ENCODE results near the gene TRIM33.
"Not testable (repeated sequence)": the region's sequence is repeated elsewhere in the genome, so short reads cannot be mapped to it uniquely, and the experiment has no call there.

TRIM33 gene

DNA sequence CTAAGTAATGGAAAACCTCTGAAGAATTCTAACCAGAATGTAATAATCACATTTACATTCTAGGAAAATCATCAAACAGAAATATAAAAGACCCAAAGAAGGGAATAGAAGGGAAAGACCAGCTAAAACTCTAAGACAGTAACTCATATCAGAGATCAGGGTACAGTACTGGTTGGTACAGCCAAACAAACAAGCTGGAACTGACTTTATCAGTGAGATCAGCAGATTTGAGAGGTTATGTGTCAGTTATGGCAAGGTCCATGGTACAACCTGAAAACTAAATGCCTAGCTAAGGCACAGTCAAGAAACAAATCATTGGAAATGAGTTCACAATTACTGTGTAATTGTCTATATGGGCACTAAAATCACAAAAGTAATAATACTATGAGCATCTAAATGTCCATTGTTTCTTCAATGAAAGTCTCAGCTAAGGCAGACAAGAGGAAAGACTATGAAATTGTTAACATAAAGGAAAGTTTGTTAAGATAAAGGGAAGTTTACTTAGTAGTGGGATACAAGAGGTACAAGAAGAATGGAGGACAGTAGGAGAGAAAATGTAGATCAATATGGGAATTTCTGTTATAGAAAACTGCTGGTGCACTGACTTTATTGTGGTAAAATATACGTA, 75.8 kb downstream of the TRIM33 start:
- Histone ChIP-seq H3K36me3 (ENCODE audit: control insufficient read depth in 2 of 2, insufficient read depth in 2 of 2, low read length in 2 of 2) (peaks cover 3 to 4% of the 10 kb centered on the region in 2 donors), H3K4me3 (ENCODE audit: low read length in 2 of 2) (no peak overlapping the region), H3K27me3 (ENCODE audit: control insufficient read depth in 2 of 2, insufficient read depth in 2 of 2, low read length in 2 of 2) (no peaks in the 10 kb centered on the region), H3K4me1 (ENCODE audit: control insufficient read depth in 2 of 2, insufficient read depth in 2 of 2, low read length in 2 of 2) (no peaks in the 10 kb centered on the region), H3K27ac (ENCODE audit: low read depth in 2 of 2, low read length in 2 of 2) (no peak overlapping the region), H3K9ac (ENCODE audit: low read depth in 1 of 2, low read length in 2 of 2) (no peak overlapping the region), H3K9me3 (ENCODE audit: control insufficient read depth in 2 of 2, low read length in 2 of 2) (no peaks in the 10 kb centered on the region)

GRCh38 chr1:114431026-114431425, 80.0 kb downstream of the TRIM33 start:
- Histone ChIP-seq H3K27me3 (ENCODE audit: control insufficient read depth in 2 of 2, insufficient read depth in 2 of 2, low read length in 2 of 2) (no peaks in the 10 kb centered on the region), H3K4me3 (ENCODE audit: low read length in 2 of 2) (no peak overlapping the region), H3K9ac (ENCODE audit: low read depth in 1 of 2, low read length in 2 of 2) (no peak overlapping the region), H3K4me1 (ENCODE audit: control insufficient read depth in 2 of 2, insufficient read depth in 2 of 2, low read length in 2 of 2) (no peaks in the 10 kb centered on the region), H3K36me3 (ENCODE audit: control insufficient read depth in 2 of 2, insufficient read depth in 2 of 2, low read length in 2 of 2) (peaks cover 8 to 20% of the 10 kb centered on the region in 2 donors), H3K27ac (ENCODE audit: low read depth in 2 of 2, low read length in 2 of 2) (no peak overlapping the region), H3K9me3 (ENCODE audit: control insufficient read depth in 2 of 2, low read length in 2 of 2) (no peaks in the 10 kb centered on the region)

DNA sequence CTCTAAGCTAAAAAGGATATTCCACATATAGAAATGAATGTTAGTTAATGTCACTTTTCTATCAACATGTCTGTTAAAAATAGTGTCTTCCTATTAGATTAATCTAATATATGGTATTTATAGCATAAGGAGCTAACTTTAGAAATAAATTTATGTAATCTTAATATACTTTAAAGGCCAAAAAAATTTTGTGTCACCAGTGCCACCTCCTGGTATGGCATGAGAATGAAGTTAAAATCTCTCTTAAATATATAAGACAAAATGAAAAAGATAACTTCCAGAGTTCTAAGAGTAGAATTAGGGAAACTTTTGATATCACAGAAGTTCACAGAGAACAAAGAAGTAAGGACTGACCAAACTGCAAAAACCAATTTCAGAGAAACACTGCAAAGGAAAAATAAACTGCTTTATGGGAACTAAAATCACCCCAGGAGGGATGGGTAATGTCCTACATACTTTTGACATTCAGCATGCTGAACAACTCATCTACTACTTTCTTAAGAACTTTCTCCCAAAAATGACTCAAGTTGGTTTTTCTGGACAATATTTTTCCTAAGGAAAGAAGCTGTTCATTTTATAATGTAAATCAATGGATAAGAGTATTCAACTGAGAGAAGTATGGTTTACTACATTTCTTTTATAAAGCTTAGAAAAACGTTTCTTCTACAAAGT, 82.8 kb downstream of the TRIM33 start:
- Histone ChIP-seq H3K36me3 (ENCODE audit: control insufficient read depth in 2 of 2, insufficient read depth in 2 of 2, low read length in 2 of 2) (peaks cover 25 to 38% of the 10 kb centered on the region in 2 donors), H3K27ac (ENCODE audit: low read depth in 2 of 2, low read length in 2 of 2) (no peak overlapping the region), H3K9me3 (ENCODE audit: control insufficient read depth in 2 of 2, low read length in 2 of 2) (no peaks in the 10 kb centered on the region), H3K4me1 (ENCODE audit: control insufficient read depth in 2 of 2, insufficient read depth in 2 of 2, low read length in 2 of 2) (no peaks in the 10 kb centered on the region), H3K27me3 (ENCODE audit: control insufficient read depth in 2 of 2, insufficient read depth in 2 of 2, low read length in 2 of 2) (no peaks in the 10 kb centered on the region), H3K9ac (ENCODE audit: low read depth in 1 of 2, low read length in 2 of 2) (no peak overlapping the region), H3K4me3 (ENCODE audit: low read length in 2 of 2) (no peak overlapping the region)

DNA sequence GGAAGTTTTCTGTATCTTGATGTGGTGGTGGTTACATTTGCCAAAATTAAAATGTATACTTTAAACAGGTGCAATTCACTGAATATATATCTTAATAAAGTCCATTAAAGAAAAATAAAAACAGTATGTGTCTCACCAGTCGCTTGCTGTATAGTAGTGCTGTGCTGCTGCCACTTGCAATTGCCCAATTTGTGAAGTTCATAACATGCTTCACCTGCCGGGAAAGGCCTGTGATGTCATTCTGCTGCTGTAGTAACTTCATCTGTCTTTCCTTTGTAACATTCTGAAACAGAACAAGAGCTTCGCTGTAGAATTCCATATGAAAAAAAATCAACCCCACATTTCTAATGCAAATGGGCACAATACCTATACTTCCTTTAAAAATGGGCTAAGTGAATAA, 83.4 kb downstream of the TRIM33 start:
- no peaks in the 10 kb centered on the region for H3K27me3 ChIP-seq (ENCODE audit: control insufficient read depth in 2 of 2, insufficient read depth in 2 of 2, low read length in 2 of 2)
- H3K36me3 ChIP-seq (ENCODE audit: control insufficient read depth in 2 of 2, insufficient read depth in 2 of 2, low read length in 2 of 2) = peaks cover 25 to 35% of the 10 kb centered on the region in 2 donors

DNA sequence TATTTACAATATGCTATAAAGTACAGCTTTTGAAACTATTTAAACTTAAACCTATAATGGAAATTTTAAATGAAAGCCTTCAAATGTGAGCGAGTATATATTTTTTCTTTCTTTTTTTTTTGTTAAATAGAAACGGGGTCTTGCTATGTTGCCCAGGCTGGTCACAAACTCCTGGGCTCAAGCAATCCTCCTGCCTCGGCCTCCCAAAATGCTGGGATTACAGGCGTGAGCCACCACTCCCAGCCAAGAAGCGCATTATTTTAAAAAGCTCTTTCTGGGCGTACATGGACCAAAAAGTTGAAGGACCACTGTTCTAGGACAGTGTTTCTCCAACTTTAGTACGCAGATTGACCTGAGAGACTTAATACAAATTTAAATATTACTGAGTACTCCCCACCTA, 87.5 kb downstream of the TRIM33 start:
- H3K27me3 ChIP-seq (ENCODE audit: control insufficient read depth in 2 of 2, insufficient read depth in 2 of 2, low read length in 2 of 2) = no peaks in the 10 kb centered on the region
- H3K4me1 ChIP-seq (ENCODE audit: control insufficient read depth in 2 of 2, insufficient read depth in 2 of 2, low read length in 2 of 2) = no peaks in the 10 kb centered on the region
- no peak overlapping the region for H3K9ac ChIP-seq (ENCODE audit: low read depth in 1 of 2, low read length in 2 of 2)
- H3K27ac ChIP-seq (ENCODE audit: low read depth in 2 of 2, low read length in 2 of 2) = no peak overlapping the region
- H3K9me3 ChIP-seq (ENCODE audit: control insufficient read depth in 2 of 2, low read length in 2 of 2) = no peaks in the 10 kb centered on the region
- H3K4me3 ChIP-seq (ENCODE audit: low read length in 2 of 2) = no peak overlapping the region
- H3K36me3 ChIP-seq (ENCODE audit: control insufficient read depth in 2 of 2, insufficient read depth in 2 of 2, low read length in 2 of 2) = peaks cover 60 to 62% of the 10 kb centered on the region in 2 donors

More for the DNA sequence above, 83.4 kb downstream of the TRIM33 start:
- Histone ChIP-seq H3K9ac (ENCODE audit: low read depth in 1 of 2, low read length in 2 of 2) (no peak overlapping the region), H3K4me1 (ENCODE audit: control insufficient read depth in 2 of 2, insufficient read depth in 2 of 2, low read length in 2 of 2) (no peaks in the 10 kb centered on the region), H3K27ac (ENCODE audit: low read depth in 2 of 2, low read length in 2 of 2) (no peak overlapping the region), H3K4me3 (ENCODE audit: low read length in 2 of 2) (no peak overlapping the region), H3K9me3 (ENCODE audit: control insufficient read depth in 2 of 2, low read length in 2 of 2) (no peaks in the 10 kb centered on the region)

DNA sequence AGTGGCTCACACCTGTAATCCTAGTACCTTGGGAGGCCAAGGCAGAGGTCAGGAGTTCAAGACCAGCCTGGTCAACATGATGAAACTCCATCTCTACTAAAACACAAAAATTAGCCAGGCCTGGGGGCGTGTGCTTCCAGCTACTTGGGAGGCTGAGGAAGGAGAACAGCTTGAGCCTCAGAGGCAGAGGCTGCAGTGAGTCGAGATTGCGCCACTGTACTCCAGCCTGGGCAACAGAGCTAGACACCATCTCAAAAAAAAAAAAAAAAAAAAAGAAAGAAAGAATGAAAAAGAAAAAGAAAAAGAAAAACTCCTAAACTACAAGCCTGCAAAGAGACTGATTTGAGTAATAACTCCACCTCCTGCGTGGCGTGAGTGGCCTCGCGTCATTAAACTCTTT, 92.1 kb downstream of the TRIM33 start:
- not testable (repeated sequence) for H3K9ac ChIP-seq (ENCODE audit: low read depth in 1 of 2, low read length in 2 of 2); H3K27me3 ChIP-seq (ENCODE audit: control insufficient read depth in 2 of 2, insufficient read depth in 2 of 2, low read length in 2 of 2); H3K9me3 ChIP-seq (ENCODE audit: control insufficient read depth in 2 of 2, low read length in 2 of 2); H3K4me3 ChIP-seq (ENCODE audit: low read length in 2 of 2); H3K27ac ChIP-seq (ENCODE audit: low read depth in 2 of 2, low read length in 2 of 2); H3K4me1 ChIP-seq (ENCODE audit: control insufficient read depth in 2 of 2, insufficient read depth in 2 of 2, low read length in 2 of 2)
- H3K36me3 ChIP-seq (ENCODE audit: control insufficient read depth in 2 of 2, insufficient read depth in 2 of 2, low read length in 2 of 2) = peaks cover 43 to 53% of the 10 kb centered on the region in 2 donors

- H3K9ac ChIP-seq (ENCODE audit: low read depth in 1 of 2, low read length in 2 of 2) = no peak overlapping the region
- H3K36me3 ChIP-seq (ENCODE audit: control insufficient read depth in 2 of 2, insufficient read depth in 2 of 2, low read length in 2 of 2) = peaks cover 18 to 23% of the 10 kb centered on the region in 2 donors
- no peak overlapping the region for H3K4me3 ChIP-seq (ENCODE audit: low read length in 2 of 2)
- H3K27me3 ChIP-seq (ENCODE audit: control insufficient read depth in 2 of 2, insufficient read depth in 2 of 2, low read length in 2 of 2) = no peaks in the 10 kb centered on the region
- no peaks in the 10 kb centered on the region for H3K9me3 ChIP-seq (ENCODE audit: control insufficient read depth in 2 of 2, low read length in 2 of 2)
- H3K27ac ChIP-seq (ENCODE audit: low read depth in 2 of 2, low read length in 2 of 2) = no peak overlapping the region
- H3K4me1 ChIP-seq (ENCODE audit: control insufficient read depth in 2 of 2, insufficient read depth in 2 of 2, low read length in 2 of 2) = no peaks in the 10 kb centered on the region
Observed at GRCh38 chr1:114397601-114398000, 113.4 kb downstream of the TRIM33 start.

DNA sequence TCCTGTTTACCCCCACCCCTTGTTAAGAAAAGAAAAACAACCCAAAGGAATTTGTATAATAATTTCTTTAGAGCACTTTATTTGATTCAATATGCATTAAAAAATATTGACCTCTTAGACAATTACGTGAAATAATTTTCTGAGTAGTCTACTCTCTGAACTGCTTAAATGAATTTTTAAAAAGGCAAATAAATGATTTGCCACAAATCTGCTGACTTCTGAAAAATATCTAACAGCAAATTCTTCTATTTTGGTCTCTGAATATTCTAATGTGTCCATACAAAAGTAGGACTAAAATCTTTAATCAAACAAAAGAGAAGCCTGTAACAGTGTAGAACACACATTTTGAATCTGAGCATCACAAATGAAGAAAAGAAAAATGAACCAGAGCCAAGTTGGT, 115.1 kb downstream of the TRIM33 start:
- no peak overlapping the region for H3K9ac ChIP-seq (ENCODE audit: low read depth in 1 of 2, low read length in 2 of 2)
- H3K27ac ChIP-seq (ENCODE audit: low read depth in 2 of 2, low read length in 2 of 2) = no peak overlapping the region
- H3K27me3 ChIP-seq (ENCODE audit: control insufficient read depth in 2 of 2, insufficient read depth in 2 of 2, low read length in 2 of 2) = no peaks in the 10 kb centered on the region
- no peaks in the 10 kb centered on the region for H3K9me3 ChIP-seq (ENCODE audit: control insufficient read depth in 2 of 2, low read length in 2 of 2)
- H3K36me3 ChIP-seq (ENCODE audit: control insufficient read depth in 2 of 2, insufficient read depth in 2 of 2, low read length in 2 of 2) = peaks cover 15 to 25% of the 10 kb centered on the region in 2 donors
- H3K4me3 ChIP-seq (ENCODE audit: low read length in 2 of 2) = no peak overlapping the region
- no peaks in the 10 kb centered on the region for H3K4me1 ChIP-seq (ENCODE audit: control insufficient read depth in 2 of 2, insufficient read depth in 2 of 2, low read length in 2 of 2)

- H3K9ac ChIP-seq (ENCODE audit: low read depth in 1 of 2, low read length in 2 of 2) = no peak overlapping the region
- H3K27ac ChIP-seq (ENCODE audit: low read depth in 2 of 2, low read length in 2 of 2) = no peak overlapping the region
- no peak overlapping the region for H3K4me3 ChIP-seq (ENCODE audit: low read length in 2 of 2)
- no peaks in the 10 kb centered on the region for H3K27me3 ChIP-seq (ENCODE audit: control insufficient read depth in 2 of 2, insufficient read depth in 2 of 2, low read length in 2 of 2)
- no peaks in the 10 kb centered on the region for H3K4me1 ChIP-seq (ENCODE audit: control insufficient read depth in 2 of 2, insufficient read depth in 2 of 2, low read length in 2 of 2)
- H3K36me3 ChIP-seq (ENCODE audit: control insufficient read depth in 2 of 2, insufficient read depth in 2 of 2, low read length in 2 of 2) = peaks cover 0 to 6% of the 10 kb centered on the region in 2 donors
- peaks cover 0 to 3% of the 10 kb centered on the region in 2 donors for H3K9me3 ChIP-seq (ENCODE audit: control insufficient read depth in 2 of 2, low read length in 2 of 2)
Observed at GRCh38 chr1:114390960-114391359, 120.0 kb downstream of the TRIM33 start.

GRCh38 chr1:114390361-114390760, 120.6 kb downstream of the TRIM33 start:
- H3K9ac ChIP-seq (ENCODE audit: low read depth in 1 of 2, low read length in 2 of 2) = no peak overlapping the region

More at GRCh38 chr1:114390361-114390760, 120.6 kb downstream of the TRIM33 start:
- Histone ChIP-seq H3K36me3 (ENCODE audit: control insufficient read depth in 2 of 2, insufficient read depth in 2 of 2, low read length in 2 of 2) (peaks cover 0 to 5% of the 10 kb centered on the region in 2 donors), H3K4me1 (ENCODE audit: control insufficient read depth in 2 of 2, insufficient read depth in 2 of 2, low read length in 2 of 2) (no peaks in the 10 kb centered on the region), H3K27ac (ENCODE audit: low read depth in 2 of 2, low read length in 2 of 2) (no peak overlapping the region), H3K4me3 (ENCODE audit: low read length in 2 of 2) (no peak overlapping the region), H3K27me3 (ENCODE audit: control insufficient read depth in 2 of 2, insufficient read depth in 2 of 2, low read length in 2 of 2) (no peaks in the 10 kb centered on the region), H3K9me3 (ENCODE audit: control insufficient read depth in 2 of 2, low read length in 2 of 2) (peaks cover 0 to 3% of the 10 kb centered on the region in 2 donors)

Measured in mucosa of rectum (tissue), 2 donors.